MCF 10A (cell line): ENCODE data around the gene DCLK1. TPM values are rescaled to one million over a fixed set of nuclear protein-coding genes. Genes with fewer than 3 reads are reported as not detected.

Source experiments
- BruUV-seq: library from RNA; stranded (reverse); fragments of 400-500 nt; replicated peaks from 2 replicates; lab custom pipeline; 2021; lab: Mats Ljungman, UMichigan
- CTCF ChIA-PET: fragments of 300-600 bp; sonication (Branson Sonifier 250); formaldehyde crosslinking; extraction: SDS; loops from one replicate; lab custom pipeline; 2021; ENCODE audit warnings: antibody characterized with exemption, inconsistent platforms; lab: Yijun Ruan, JAX
- POLR2A ChIA-PET: fragments of 300-600, 350-650 bp; sonication (Branson Sonifier 250); formaldehyde crosslinking; extraction: SDS; loops from one replicate; lab custom pipeline; 2020; ENCODE audit warnings: antibody characterized with exemption, inconsistent platforms; lab: Yijun Ruan, JAX
- DNase-seq: peaks from one replicate; pipeline ENCODE4 v3.0.0-alpha.2; 2018; ENCODE audit not compliant: unreplicated experiment
- H3K27ac Mint-ChIP-seq: one replicate; pipeline ENCODE4 v1.8.0; 2022; ENCODE audit warnings: mild to moderate bottlenecking, low read depth, mixed read lengths; ENCODE audit not compliant: unreplicated experiment
- H3K27me3 Mint-ChIP-seq: one replicate; pipeline ENCODE4 v1.8.0; 2022; ENCODE audit warnings: mixed read lengths; ENCODE audit not compliant: insufficient read depth, unreplicated experiment
- H3K36me3 Mint-ChIP-seq: one replicate; pipeline ENCODE4 v1.8.0; 2022; ENCODE audit warnings: mild to moderate bottlenecking, moderate library complexity, mixed read lengths; ENCODE audit not compliant: insufficient read depth, unreplicated experiment
- H3K4me1 Mint-ChIP-seq: one replicate; pipeline ENCODE4 v1.8.0; 2022; ENCODE audit warnings: mixed read lengths; ENCODE audit not compliant: insufficient read depth, unreplicated experiment
- H3K4me3 Mint-ChIP-seq: one replicate; pipeline ENCODE4 v1.8.0; 2022; ENCODE audit warnings: mild to moderate bottlenecking, moderate library complexity, mixed read lengths; ENCODE audit not compliant: unreplicated experiment
- H3K9me3 Mint-ChIP-seq: one replicate; pipeline ENCODE4 v1.8.0; 2022; ENCODE audit warnings: mixed read lengths; ENCODE audit not compliant: unreplicated experiment
- intact Hi-C: fragments of 100-400 bp; cut with micrococcal nuclease; formaldehyde crosslinking; loops from 2 replicates; pipeline ENCODE4 v1.14.1; 2022
- total RNA-seq: library from RNA; stranded (reverse); gene quantifications from 2 replicates; pipeline ENCODE4 v1.2.3, GENCODE V29; 2022
- TF ChIP-seq, protein P1 (sequence below): fragments of 200-600 bp; IDR thresholded peaks from one replicate; pipeline ENCODE4 v1.8.0; 2022; ENCODE audit warnings: antibody characterized with exemption, mild to moderate bottlenecking; ENCODE audit not compliant: unreplicated experiment

Gene DCLK1
- total RNA-seq, 1 experiment from 2014 or later: 0.44 TPM

DNA sequence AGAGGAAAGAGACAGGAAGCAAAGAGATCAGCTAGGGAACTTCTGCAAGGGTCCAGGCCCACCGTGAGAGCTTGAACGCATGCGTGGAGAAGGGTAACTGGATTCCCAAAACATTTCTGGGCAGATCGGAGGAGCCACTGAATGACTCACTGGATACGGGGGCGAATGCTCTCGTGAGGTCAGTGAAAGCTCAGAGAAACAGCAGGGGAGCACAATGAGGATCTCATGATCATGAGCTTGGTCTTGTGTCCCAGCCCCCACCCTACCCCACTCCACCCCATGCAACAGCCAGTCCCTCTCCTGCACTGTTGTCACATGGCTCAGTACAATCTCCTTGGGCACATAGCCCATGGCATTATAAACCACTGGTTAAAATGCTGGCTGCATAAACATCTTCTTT lies 40.6 kb downstream of the DCLK1 start:
- ChIA-PET POLR2A (interaction anchor here (0.6 kb wide), 1 partner anchor 424 kb away, joined by 3 read pairs; no protein-coding TSS in a partner anchor), CTCF (interaction anchor here (0.9 to 1.2 kb wide), 2 partner anchors 112 to 173 kb away, joined by 3 read pairs; no protein-coding TSS in a partner anchor)
- H3K9me3 Mint-ChIP-seq: no peaks in the 10 kb centered on the region
- no peaks in the 10 kb centered on the region for H3K36me3 Mint-ChIP-seq
- TF ChIP-seq, protein P1, sequence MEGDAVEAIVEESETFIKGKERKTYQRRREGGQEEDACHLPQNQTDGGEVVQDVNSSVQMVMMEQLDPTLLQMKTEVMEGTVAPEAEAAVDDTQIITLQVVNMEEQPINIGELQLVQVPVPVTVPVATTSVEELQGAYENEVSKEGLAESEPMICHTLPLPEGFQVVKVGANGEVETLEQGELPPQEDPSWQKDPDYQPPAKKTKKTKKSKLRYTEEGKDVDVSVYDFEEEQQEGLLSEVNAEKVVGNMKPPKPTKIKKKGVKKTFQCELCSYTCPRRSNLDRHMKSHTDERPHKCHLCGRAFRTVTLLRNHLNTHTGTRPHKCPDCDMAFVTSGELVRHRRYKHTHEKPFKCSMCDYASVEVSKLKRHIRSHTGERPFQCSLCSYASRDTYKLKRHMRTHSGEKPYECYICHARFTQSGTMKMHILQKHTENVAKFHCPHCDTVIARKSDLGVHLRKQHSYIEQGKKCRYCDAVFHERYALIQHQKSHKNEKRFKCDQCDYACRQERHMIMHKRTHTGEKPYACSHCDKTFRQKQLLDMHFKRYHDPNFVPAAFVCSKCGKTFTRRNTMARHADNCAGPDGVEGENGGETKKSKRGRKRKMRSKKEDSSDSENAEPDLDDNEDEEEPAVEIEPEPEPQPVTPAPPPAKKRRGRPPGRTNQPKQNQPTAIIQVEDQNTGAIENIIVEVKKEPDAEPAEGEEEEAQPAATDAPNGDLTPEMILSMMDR: no peak
- no TSS peak for BruUV-seq
- H3K27ac Mint-ChIP-seq: no peak overlapping the region
- DNase-seq: peak; percentile 54
- H3K4me3 Mint-ChIP-seq: no peak overlapping the region
- intact Hi-C loops: no loop called here
- H3K4me1 Mint-ChIP-seq: peaks cover 6% of the 10 kb centered on the region
- no peaks in the 10 kb centered on the region for H3K27me3 Mint-ChIP-seq

- no TSS peak for BruUV-seq
- CTCF ChIA-PET: no interaction called here
- no peaks in the 10 kb centered on the region for H3K27me3 Mint-ChIP-seq
- H3K9me3 Mint-ChIP-seq: no peaks in the 10 kb centered on the region
- intact Hi-C loops: loop anchor here (2.0 to 10.0 kb wide), 2 partner anchors 110 to 186 kb away; no protein-coding TSS in a partner anchor
- POLR2A ChIA-PET: no interaction called here
- peaks cover 6% of the 10 kb centered on the region for H3K4me1 Mint-ChIP-seq
- no peak overlapping the region for H3K4me3 Mint-ChIP-seq
- DNase-seq: no peak
- H3K36me3 Mint-ChIP-seq: no peaks in the 10 kb centered on the region
- H3K27ac Mint-ChIP-seq: no peak overlapping the region
- TF ChIP-seq, protein P1: no peak
Observed at GRCh38 chr13:36089130-36089647, 42.0 kb downstream of the DCLK1 start.

DNA sequence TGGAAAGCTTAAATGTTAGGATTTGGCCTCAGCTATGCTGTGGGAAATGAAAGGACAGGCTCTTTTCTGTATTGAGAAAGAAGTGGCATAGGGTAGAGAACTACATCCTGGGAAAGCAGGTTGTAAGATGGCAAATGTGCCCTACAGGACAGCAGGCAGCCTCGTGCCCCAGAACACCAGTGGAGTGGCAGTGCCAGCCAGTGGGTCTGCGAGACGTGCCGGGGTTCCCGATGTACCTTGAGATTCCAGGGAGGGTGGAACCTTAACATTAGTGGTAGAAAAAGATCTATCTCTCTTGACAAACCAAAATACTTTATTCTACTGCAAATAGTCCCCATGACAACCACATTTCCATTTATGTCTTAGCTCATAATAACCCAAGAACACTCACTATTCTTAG lies 42.7 kb downstream of the DCLK1 start:
- ChIA-PET POLR2A (no interaction called here), CTCF (no interaction called here)
- Mint-ChIP-seq H3K4me3 (no peak overlapping the region), H3K9me3 (no peaks in the 10 kb centered on the region), H3K27ac (no peak overlapping the region), H3K27me3 (no peaks in the 10 kb centered on the region), H3K36me3 (no peaks in the 10 kb centered on the region), H3K4me1 (peaks cover 6% of the 10 kb centered on the region)
- intact Hi-C loops: loop anchor here (2.0 to 10.0 kb wide), 2 partner anchors 110 to 186 kb away; no protein-coding TSS in a partner anchor
- no TSS peak for BruUV-seq
- TF ChIP-seq, protein P1: no peak
- DNase-seq: no peak

DNA sequence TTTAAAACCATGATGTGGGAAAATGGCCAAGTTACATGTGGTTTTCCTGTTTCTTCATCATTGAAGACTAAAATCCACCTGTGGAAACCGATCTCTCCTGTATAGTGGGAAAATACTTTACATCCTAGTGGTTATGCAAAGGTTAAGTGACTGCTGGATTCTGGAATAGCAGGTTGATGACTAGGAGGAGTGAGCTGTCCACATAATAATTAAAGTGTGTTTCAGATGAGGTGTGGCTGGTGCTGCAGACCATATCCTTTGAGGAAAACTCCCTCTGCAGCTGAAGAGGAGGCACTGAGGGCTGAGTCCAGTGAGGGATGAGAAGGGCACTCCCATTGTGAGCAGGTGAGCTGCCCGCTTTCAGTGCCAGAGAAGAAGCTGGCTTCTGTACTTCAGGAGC lies 43.2 kb downstream of the DCLK1 start:
- Mint-ChIP-seq H3K4me3 (no peak overlapping the region), H3K9me3 (no peaks in the 10 kb centered on the region), H3K27ac (no peak overlapping the region), H3K4me1 (peaks cover 6% of the 10 kb centered on the region), H3K27me3 (no peaks in the 10 kb centered on the region), H3K36me3 (no peaks in the 10 kb centered on the region)
- intact Hi-C loops: loop anchor here (2.0 to 10.0 kb wide), 2 partner anchors 109 to 187 kb away; no protein-coding TSS in a partner anchor
- peak; percentile 21 for DNase-seq
- TF ChIP-seq, protein P1: no peak
- no TSS peak for BruUV-seq
- ChIA-PET POLR2A (no interaction called here), CTCF (no interaction called here)
